ENCODE data around the gene PC.
A peak's percentile ranks its signal among the peaks of the same experiment; 100 is the strongest.

The PC gene

GRCh38 chr11:66844496-66845142, 113.6 kb downstream of the PC start:
- peak overlapping the region; percentile 96 for H3K4me3 ChIP-seq (ENCODE audit: low read depth, low read length)
- peak; percentile 31 for DNase-seq (ENCODE audit: low read depth)
- no peak for TF ChIP-seq CTCF (conservative IDR thresholded peaks at IDR 0.05; ENCODE audit: low read depth, low read length)

- peak overlapping the region; percentile 96 for H3K4me3 ChIP-seq (ENCODE audit: low read depth, low read length)
- no peak for TF ChIP-seq CTCF (conservative IDR thresholded peaks at IDR 0.05; ENCODE audit: low read depth, low read length)
- peak; percentile 35 for DNase-seq (ENCODE audit: low read depth)
These were observed 114.2 kb downstream of the PC start for GRCh38 chr11:66843776-66844495.

DNA sequence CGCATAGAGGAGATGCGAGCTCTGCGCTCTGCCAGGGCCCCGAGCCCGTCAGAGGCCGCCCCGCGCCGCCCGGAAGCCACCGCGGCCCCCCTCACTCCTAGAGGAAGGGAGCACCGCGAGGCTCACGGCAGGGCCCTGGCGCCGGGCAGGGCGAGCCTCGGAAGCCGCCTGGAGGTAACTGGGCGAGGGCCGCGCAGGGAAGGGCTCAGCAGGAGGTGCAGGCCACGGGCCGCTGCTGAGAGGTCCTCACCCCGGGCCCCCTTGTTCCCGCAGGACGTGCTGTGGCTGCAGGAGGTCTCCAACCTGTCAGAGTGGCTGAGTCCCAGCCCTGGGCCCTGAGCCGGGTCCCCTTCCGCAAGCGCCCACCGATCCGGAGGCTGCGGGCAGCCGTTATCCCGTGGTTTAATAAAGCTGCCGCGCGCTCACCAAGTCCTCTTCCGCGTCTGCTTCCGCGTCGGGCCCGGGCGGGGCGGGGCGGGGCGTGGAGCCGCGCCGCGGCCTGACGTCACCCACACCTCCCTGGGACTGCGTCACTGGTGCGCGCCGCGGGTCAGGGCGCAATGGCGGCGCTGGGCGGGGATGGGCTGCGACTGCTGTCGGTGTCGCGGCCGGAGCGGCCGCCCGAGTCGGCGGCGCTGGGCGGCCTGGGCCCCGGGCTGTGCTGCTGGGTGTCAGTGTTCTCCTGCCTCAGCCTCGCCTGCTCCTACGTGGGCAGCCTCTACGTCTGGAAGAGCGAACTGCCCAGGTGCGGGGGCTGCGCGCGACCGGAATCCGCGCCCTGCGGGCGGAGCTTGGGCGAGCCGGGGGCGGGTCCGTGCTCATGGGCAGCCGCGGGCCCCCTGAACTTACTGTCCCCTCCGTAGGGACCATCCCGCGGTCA, 115.0 kb downstream of the PC start, which contains the start of gene RCE1:
Gene RCE1, plus strand, starts transcription at position 546 of the 880 bp plus-strand sequence. Its CDS starts 15 bp downstream, at position 561.
- no peak for TF ChIP-seq CTCF (conservative IDR thresholded peaks at IDR 0.05; ENCODE audit: low read depth, low read length)
- DNase-seq (ENCODE audit: low read depth), result peak; percentile 91
- peak within 1 kb of the TSS; percentile 96 for H3K4me3 ChIP-seq (ENCODE audit: low read depth, low read length)

GRCh38 chr11:66842501-66842895, 115.7 kb downstream of the PC start:
- DNase-seq (ENCODE audit: low read depth), result no peak
- H3K4me3 ChIP-seq (ENCODE audit: low read depth, low read length), result peak overlapping the region; percentile 96
- TF ChIP-seq CTCF (conservative IDR thresholded peaks at IDR 0.05; ENCODE audit: low read depth, low read length), result no peak

GRCh38 chr11:66841861-66842260, 116.3 kb downstream of the PC start:
- DNase-seq (ENCODE audit: low read depth), result peak; percentile 5
- H3K4me3 ChIP-seq (ENCODE audit: low read depth, low read length), result peak overlapping the region; percentile 96
- no peak for TF ChIP-seq CTCF (conservative IDR thresholded peaks at IDR 0.05; ENCODE audit: low read depth, low read length)

DNA sequence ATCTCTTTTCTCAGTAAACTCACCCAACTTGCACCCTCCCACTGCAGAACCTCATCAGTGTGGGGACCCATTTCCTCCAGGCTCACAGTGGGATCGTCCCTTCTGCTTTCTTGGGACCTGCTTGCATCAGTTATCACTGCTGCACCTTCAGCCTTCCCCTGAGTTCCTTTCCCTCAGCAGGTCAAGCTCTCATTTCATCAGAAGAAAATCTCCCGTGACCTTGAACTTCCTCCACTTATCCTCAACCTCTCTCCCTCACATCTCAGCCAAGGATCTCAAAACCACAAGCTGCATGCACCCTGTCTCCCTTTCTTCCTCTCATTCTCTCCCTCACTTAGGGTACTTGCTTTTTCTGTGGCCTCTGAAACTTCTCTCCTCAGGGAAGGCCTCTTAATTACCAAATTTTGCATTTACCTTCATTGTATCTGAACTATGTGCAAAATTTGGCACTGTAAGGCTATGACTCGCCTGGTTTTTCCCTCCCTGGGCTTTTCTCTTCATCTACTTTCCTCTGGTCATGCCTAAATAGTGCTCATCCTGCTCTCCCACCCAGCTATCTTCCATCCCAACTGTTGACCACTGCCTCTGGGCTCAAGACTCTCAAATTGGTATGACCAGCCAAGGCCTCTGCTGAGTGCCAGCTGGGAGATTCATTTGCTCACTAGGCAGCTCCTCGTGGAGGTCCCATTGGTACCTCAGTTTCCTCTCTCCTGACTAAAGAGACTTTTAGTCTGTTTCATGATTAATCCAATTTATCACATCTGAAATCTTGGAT, 117.7 kb downstream of the PC start:
- peak; percentile 32 for DNase-seq (ENCODE audit: low read depth)
- TF ChIP-seq CTCF (conservative IDR thresholded peaks at IDR 0.05; ENCODE audit: low read depth, low read length), result no peak
- H3K4me3 ChIP-seq (ENCODE audit: low read depth, low read length), result no peak overlapping the region

Measured in choroid plexus epithelial cell (primary cell).